ENCODE data around the gene SRCAP.
A peak's percentile ranks its signal among the peaks of the same experiment; 100 is the strongest.

Gene SRCAP

DNA sequence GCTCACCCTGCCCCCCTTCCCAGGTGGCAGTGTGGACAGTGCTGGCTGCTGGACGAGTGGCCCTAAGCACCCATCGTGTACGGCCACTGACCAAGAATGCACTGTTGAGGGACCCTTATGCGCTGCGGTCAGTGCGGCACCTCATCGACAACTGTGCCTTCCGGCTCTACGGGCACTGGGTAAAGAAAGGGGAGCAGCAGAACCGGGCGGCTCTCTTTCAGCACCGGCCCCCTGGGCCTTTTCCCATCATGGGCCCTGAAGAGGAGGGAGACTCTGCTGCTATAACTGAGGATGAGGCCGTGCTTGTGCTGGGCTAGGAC lies 57.8 kb downstream of the SRCAP start:
- no peak for DNase-seq (ENCODE audit: low read depth, low spot score)

DNA sequence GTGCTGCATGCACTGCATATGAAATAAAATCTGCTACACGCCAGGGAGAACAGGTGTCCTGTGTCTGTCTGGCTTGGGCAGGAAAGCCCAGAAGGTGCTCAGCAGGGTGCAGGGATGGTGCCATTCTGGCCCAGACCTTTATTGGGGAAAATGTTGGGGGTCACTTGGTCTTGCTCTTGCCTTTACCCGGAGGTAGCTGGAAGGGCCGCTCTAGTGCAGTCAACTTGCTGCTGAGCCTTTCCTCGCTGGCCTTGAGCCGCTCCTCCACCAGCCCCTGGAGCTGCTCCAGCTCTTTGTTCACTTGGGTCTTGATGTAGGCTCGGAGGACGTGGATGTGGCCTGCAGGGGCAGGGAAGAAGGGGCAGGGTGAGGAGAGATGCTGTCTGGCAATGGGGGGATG lies 58.3 kb downstream of the SRCAP start:
- no peak for DNase-seq (ENCODE audit: low read depth, low spot score)

DNA sequence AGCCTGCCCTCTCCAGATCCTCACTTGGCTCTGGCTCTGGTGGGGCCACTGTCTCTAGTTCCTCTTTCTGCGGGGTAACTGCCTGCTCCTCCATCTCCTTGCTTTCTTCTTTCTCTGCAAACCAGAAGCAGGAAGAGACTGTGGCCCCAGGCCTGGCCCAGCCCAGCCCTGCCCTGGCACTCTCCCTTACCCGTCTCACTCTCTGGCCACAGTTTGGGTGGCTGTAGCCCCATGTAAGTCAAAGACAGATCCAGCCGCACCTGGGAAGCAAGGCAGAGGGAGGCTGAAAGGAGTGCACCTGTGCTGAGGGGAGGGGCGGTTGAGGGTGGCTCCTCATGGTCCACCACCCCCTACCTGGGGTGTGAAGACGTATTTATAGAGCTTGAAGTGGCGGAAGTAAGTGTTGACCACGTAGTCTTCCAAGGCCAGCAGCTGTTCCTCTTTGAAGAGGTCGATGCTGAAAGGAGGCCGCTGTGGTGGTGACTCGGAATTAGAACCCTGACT lies 60.1 kb downstream of the SRCAP start:
- DNase-seq (ENCODE audit: low read depth, low spot score), result no peak

DNA sequence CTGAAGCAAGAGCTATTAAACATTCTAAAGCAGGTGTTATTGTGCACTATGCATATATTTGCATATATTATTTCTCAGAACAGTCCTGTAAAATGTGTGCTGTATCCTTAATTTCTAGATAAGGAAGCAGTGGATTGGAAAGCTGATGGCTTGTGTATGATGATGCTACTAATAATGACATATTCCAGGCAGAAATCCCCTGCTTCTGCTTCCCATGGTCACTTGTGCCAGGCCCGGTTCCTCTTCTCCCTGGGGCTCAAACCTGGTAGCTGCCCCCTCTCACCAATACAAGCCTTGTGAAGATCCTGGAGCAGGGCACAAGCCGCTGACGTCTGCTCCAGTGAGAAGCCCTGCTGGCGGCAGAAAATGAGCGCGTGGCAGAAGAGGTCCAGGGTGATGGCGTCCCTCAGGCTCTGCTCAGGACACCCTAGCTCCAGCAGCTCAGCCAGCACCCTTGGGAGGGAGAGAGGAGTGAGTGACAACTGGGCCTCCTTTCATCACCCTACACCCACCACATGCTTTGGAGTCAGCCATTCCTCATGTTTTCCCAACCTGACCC lies 61.1 kb downstream of the SRCAP start:
- no peak for DNase-seq (ENCODE audit: low read depth, low spot score)

DNA sequence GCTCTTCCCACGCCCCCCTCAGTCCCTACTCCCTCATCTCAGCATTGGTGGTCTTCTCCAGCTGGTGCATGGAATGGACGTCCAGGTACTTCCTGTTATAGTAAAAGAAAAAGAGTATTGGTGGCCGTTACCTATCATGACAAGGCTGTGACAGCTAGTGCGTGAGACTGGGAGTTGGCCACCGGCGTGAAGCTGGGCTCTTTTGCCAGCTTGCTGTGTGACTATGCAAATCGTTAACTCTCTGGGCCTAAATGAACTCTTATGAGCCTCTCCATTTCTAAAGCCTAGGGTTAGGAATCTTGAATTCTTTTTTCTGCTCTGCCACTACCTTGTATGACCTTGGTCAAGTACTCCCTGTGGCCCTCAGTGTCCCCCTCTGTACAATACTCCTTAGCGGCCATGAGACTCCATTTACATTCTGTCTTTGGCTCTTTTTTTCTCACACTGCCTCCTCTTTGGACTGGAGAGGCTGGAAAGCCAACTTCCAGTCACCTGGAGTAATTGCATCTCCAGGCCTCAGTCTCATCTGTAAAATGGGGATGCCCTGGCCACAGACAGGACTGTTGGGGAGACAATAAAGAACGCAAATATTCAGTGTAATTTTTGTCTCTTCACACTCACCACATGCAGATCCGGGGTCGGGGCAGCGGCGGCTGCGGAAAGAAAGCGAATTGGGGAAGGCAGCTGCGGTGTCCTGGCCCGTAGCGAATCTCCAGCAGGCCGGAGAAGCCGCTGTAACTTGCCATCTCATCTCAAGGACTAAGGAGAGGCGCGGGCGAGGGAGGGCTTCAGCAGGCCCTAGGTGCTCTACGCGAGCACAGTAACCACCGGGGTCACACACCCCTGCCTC lies 61.8 kb downstream of the SRCAP start:
- no peak for DNase-seq (ENCODE audit: low read depth, low spot score)

DNA sequence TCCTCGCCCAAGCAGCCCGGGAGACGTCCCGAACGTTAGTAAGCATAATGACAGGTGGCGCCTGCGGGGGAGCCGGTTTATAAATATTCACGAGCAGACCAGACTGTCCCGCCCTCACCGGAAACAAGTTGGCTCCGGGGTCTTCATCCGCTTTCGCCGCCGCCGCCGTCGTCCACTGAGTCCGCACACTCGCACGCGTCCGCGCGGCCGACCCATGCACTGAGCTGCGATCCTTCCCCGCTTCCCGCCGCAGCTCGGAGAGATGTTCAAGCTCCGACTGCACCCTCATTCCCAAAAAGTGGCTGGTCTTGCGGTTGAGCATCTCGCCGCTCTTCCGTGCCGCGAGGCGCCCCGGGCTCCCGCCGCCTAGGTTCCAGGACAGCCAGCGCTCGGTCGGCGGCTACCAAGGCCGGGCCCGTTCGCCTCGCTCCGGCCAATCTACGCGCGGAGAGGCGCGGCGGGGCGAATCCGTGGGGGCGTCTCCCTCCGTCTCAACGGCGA lies 62.5 kb downstream of the SRCAP start:
- DNase-seq (ENCODE audit: low read depth, low spot score), result no peak

DNA sequence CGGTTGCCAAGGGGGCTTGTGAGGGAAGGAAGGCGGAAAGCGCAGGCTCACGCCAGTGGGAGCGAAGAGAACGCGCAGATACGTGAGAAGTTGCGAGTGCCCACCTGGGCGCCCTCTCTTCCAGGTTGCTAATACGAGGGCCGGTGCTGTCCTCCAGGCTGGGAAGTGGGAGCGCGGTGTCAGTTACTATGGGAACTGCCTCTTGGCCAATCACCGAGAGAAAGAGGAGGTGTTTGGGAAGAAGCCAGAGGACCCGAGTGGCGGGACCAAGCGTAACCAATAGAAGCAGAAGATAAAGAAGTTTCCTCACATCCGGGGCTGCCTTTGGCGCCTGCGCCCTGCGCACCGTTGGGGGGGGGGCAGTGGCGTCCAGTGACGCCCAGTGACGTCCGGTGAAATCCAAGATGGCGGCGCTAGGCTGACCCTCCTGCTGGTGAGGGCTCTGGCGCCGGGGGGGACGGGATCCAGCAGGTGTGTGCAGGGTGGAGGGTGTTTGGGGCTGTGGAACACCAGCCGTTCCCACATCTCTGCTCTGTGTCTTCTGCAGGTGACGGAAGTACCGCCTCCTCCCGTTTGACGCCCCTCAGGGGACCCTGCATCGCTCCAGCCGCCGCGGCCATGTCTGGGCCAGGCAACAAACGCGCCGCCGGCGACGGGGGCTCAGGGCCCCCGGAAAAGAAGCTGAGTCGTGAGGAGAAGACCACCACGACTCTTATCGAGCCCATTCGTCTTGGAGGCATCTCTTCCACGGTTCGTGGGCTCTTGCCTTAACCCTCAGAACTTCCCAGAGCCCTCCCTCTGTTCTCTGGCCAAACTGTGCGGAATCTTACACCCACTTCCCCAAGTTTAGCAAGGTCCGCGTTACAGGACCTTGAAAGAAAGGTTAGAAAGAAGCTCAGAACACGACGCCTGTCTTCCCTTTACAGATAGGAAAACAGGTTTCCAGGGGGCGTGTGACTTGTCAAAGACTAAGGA lies 63.2 kb downstream of the SRCAP start, which contains the start of the genes CFAP119 and RNF40:
CFAP119 (minus strand) TSS at position 135 of the 975 bp plus-strand sequence. CDS start 314 bp downstream, outside the sequence.
RNF40 (plus strand) TSS at position 395 of the 975 bp plus-strand sequence; CDS start at position 619, 224 bp downstream.
- DNase-seq (ENCODE audit: low read depth, low spot score), result peak; percentile 78

DNA sequence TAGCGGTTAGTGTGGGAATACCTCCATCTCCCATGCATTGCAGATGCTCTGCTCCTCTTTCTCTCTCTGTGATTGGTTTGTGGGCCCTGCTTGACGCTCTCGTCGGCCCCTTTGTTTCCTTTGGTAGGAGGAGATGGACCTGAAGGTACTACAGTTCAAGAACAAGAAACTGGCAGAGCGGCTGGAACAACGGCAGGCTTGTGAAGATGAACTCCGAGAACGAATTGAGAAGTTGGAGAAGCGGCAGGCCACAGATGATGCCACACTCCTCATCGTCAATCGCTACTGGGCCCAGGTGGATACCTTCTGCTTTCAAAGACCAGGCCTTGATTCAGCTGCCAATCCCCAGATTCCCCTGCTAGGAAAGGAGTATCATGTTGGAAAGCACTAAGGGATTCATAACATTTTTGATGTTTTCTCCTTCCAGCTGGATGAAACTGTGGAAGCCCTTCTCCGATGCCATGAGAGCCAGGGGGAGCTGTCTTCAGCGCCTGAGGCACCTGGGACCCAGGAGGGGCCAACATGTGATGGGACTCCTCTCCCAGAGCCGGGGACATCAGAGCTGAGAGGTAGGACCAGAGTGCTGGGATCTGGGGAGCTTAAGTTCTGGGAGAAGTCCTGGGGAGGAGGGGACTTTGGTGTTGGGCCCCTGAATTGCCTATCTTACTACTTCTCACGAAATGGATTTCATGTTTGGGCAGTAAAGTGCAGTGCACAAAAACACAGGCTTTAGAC lies 64.2 kb downstream of the SRCAP start:
- no peak for DNase-seq (ENCODE audit: low read depth, low spot score)

DNA sequence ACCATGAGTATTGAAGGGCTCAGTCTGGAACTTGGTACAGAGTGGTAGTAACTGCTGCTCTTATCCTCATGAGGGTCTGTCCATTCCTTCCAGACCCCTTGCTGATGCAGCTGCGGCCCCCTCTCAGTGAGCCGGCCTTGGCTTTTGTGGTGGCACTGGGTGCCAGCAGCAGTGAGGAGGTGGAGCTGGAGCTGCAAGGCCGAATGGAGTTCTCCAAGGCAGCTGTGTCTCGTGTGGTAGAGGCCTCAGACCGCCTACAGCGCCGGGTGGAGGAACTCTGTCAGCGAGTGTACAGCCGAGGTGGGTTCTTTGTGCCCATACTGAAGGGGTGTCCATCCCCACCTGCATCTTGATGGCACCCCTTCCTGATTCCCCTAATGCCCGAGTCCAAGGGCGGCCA lies 65.1 kb downstream of the SRCAP start:
- no peak for DNase-seq (ENCODE audit: low read depth, low spot score)

DNA sequence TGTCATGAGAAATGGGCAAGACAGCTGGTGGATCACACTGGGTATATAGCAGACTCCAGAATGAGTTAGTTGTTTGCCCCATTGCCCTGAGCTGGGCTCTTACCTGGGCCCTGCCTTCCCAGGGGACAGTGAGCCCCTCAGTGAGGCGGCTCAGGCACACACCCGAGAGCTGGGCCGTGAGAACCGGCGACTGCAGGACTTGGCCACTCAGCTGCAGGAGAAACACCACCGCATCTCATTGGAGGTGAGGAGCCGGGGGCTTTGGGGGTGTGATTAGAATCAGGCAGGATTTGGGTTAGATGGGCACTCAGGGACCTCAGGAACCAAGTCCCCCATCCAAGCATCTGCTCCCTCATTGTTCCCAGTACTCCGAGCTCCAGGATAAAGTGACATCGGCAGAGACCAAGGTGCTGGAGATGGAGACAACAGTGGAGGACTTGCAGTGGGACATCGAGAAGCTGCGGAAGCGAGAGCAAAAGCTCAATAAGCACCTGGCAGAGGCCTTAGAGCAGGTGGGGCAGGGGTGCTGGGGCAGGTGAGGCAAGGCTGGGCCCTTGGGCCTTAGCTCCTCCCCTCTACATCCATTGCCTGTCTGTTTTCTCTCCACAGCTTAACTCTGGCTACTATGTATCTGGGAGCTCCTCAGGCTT lies 66.0 kb downstream of the SRCAP start:
- no peak for DNase-seq (ENCODE audit: low read depth, low spot score)

DNA sequence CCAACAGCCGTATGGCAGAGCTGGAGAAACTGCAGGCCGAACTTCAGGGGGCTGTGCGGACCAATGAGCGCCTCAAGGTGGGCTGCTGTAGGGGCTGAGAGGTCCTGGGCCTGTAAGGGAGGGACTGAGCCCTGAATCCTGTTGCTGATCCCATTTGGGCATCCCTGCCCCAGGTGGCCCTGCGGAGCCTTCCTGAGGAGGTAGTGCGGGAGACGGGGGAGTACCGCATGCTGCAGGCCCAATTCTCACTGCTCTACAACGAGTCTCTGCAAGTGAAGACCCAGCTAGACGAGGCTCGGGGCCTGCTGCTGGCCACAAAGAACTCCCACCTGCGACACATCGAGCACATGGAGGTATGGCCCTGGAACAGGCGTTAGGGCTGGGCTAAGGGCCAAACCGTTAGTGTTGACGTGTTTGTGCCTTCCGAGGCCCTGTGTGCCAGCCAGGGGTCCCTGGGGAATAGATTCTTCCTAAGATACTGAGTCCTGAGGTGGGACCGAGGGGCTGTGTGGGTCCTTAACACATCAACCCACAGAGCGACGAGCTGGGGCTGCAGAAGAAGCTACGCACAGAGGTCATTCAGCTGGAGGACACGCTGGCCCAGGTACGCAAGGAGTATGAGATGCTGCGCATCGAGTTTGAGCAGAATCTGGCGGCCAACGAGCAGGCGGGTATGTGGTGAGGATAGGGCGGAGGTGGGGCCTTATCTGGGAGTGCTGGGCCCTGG lies 67.4 kb downstream of the SRCAP start:
- no peak for DNase-seq (ENCODE audit: low read depth, low spot score)

DNA sequence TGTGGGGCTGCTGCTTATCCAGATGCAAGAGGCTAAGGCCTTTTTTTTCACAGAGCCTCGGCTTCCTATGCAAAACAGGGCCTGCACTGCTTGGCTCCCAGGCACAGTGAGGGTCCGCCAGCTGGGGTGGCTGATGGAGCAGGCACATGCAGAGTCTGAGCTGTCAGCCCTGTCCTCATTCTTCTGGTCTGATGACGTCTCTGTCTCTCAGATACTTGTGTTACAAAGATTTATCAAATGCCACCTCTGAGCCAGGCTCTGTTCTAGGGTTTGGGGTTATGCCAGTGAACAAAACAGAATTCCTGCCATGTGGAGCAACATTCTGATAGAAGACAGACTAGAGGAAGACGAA lies 67.9 kb downstream of the SRCAP start:
- no peak for DNase-seq (ENCODE audit: low read depth, low spot score)

DNA sequence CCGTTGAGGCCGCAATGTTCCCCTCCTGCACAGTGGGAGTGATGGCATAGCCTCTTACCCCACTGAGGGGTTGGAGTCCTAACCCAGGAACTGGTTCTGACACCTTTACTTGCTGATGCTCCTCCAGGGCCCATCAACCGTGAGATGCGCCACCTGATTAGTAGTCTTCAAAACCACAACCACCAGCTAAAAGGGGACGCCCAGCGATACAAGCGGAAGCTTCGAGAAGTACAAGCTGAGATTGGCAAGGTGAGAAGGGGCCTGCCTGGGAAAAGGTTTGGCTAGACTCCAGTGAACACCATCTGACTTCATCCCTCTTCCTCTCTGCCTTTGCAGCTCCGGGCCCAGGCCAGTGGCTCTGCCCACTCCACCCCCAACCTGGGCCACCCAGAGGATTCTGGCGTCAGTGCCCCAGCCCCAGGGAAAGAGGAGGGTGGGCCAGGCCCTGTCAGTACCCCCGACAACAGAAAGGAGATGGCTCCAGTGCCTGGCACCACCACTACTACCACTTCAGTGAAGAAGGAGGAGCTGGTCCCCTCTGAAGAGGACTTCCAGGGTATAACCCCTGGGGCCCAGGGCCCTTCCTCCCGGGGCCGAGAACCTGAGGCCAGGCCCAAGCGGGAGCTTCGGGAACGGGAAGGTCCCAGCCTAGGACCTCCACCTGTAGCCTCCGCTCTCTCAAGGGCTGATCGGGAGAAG lies 68.9 kb downstream of the SRCAP start:
- no peak for DNase-seq (ENCODE audit: low read depth, low spot score)

DNA sequence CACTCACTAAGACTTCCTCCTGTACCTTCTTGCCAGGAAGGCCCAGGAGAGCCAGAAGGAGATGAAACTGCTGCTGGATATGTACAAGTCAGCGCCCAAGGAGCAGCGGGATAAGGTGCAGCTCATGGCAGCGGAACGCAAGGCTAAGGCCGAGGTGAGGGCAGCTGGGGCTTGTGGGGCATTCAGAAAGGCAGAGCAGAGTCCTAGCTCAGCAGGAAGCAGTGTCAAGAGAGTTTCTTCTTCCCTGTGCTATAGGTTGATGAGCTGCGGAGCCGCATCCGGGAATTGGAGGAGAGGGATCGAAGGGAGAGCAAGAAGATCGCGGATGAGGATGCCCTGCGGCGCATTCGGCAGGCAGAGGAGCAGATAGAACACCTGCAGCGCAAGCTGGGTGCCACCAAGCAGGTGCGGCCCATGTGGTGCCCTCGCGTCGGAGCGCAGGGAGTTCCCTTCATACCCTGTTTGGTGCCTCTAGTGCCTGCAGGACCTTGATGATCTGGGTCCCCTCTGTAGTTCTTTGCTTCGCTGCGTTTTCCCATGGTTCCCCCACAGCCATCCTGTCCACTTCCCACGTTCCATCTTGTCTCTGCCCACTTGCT lies 69.7 kb downstream of the SRCAP start:
- no peak for DNase-seq (ENCODE audit: low read depth, low spot score)

DNA sequence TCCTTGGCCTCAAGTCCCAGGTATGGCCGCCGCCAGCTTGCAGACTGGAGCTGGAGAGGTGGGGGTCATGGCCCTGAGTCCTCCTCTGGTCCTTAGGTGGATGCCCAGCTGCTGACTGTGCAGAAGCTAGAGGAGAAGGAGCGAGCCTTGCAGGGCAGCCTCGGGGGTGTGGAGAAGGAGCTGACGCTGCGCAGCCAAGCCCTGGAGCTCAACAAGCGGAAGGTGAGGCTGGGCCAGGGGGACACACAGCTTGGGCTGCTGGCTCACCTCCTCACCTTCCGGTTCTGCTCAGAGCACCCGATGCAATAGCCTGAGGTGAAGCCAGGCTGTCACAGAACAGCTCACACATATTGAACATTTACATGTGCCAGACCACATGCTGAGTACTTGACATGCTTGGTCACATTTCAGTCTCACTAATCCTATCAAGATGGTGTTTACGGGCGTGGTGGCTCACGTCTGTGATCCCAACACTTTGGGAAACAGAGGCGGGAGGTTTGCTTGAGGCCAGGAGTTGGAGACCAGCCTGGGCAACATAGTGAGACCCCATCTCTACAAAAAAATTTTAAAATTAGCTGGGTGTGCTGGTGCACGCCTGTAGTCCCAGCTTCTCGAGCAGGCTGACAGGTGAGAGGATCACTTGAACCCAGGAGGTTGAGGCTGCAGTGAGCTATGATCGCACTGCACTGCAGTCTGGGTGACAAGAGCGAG lies 70.6 kb downstream of the SRCAP start:
- no peak for DNase-seq (ENCODE audit: low read depth, low spot score)

DNA sequence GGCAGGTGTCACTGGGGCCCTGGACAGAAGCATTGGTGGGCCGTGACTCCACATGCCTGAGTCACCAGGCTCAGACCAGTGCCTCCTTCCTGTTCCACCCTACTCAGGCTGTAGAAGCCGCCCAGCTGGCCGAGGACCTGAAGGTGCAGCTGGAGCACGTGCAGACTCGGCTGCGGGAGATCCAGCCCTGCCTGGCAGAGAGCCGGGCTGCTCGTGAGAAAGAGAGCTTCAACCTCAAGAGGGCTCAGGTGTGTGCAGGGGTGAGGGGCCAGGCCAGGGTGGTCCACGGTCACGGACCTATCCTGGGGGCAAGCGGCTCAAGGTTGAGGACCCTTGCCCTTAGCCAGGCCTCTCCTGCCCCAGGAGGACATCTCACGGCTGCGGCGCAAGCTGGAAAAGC lies 72.8 kb downstream of the SRCAP start:
- no peak for DNase-seq (ENCODE audit: low read depth, low spot score)

DNA sequence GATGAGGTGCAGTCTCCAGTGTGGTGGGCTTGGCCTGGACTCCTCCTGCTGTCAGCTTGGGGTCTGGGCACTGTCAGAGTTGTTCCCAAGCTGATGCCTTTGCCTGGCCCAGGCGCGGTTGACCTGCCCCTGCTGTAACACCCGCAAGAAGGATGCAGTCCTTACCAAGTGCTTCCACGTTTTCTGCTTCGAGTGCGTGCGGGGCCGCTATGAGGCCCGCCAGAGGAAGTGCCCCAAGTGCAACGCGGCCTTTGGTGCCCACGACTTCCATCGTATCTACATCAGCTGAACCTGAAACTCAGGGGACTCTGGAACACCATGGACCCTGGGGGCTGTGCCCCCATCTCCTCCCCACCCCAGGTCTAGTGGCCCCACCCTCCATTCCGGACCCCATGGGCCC lies 74.9 kb downstream of the SRCAP start:
- DNase-seq (ENCODE audit: low read depth, low spot score), result no peak
